ENCODE measurements around the gene DCLRE1A. TPM values are rescaled to one million over a fixed set of nuclear protein-coding genes. Genes with fewer than 3 reads are reported as not detected.

The DCLRE1A gene
- total and polyA plus RNA-seq, 10 of the 15 experiments (the other 5 are each of a cell fraction or from before 2014, with no cell fraction given) = 4.8 to 29.8 (median 14.0) TPM

DNA sequence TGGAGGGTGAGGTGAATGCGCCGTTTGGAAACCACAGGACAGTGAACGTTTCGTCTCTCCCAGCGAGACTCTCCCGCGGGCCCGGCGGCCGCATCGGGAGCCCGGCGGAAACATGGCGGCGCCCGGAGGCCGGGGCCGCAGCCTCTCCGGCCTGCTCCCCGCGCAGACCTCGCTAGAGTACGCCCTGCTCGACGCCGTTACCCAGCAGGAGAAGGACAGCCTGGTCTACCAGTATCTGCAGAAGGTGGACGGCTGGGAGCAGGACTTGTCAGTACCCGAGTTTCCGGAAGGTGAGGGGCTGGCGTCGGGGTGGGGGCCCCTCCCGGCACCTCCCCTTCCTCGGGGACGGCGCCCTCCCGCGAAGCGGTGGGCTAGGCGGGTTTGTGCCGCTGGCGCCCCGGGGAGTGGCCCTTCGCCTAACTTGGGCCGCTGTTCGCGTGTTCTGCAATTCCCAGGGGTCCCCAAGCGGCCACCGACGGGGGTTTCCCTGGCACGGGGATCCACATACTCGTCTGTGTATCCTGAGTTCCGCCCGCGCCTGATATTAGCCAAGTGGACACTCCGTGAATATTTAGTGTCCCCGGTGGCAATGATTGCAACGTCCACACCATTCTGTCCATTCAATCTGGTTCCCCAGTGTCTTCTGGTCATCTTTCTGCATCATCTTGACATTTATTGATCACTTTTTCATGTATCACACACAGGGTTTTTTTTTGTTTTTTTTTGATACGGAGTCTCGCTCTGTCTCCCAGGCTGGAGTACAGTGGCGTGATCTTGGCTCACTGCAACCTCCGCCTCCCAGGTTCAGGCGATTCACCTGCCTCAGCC lies 1.1 kb upstream of the DCLRE1A start:
- ChIA-PET SMC1A (ENCODE audit: uncharacterized antibody, unreplicated experiment) (interaction anchor here (0.7 kb wide), 1 partner anchor 105 kb away, joined by 3 read pairs; no protein-coding TSS in a partner anchor), RAD21 (ENCODE audit: unreplicated experiment) (interaction anchor here (0.7 to 1.2 kb wide), 2 partner anchors 21 to 22 kb away, joined by 3 to 4 read pairs; no protein-coding TSS in a partner anchor), POLR2A (no interaction called here), CTCF (no interaction called here)
- Histone ChIP-seq H3K9ac (ENCODE audit: control insufficient read depth, insufficient read depth, low read length) (peak overlapping the region; percentile 88), H3K79me2 (ENCODE audit: control insufficient read depth, insufficient read depth, low read length) (peaks cover 86% of the 10 kb centered on the region), H3K4me1 (ENCODE audit: control insufficient read depth, insufficient read depth, low read length) (peaks cover 7% of the 10 kb centered on the region), H3K27ac (ENCODE audit: control insufficient read depth, insufficient read depth) (peak overlapping the region; percentile 92), H2AFZ (ENCODE audit: control insufficient read depth, low read depth, low read length) (peak overlapping the region; percentile 83), H3K36me3 (ENCODE audit: control insufficient read depth in 2 of 2, insufficient read depth in 2 of 2, low read length in 1 of 2) (peaks cover 0 to 4% of the 10 kb centered on the region in 2 experiments; a peak in 1 of 4 replicates), H3K4me2 (ENCODE audit: control insufficient read depth, insufficient read depth) (peak overlapping the region; percentile 65; the same call in 1 of the 2 replicates), H4K20me1 (ENCODE audit: control insufficient read depth, insufficient read depth) (no peaks in the 10 kb centered on the region), H3K27me3 (replicated peaks in 1 of 2; ENCODE audit: control insufficient read depth in 2 of 2, insufficient read depth in 2 of 2, low read length in 1 of 2) (no peaks in the 10 kb centered on the region), H3K9me3 (replicated peaks; ENCODE audit: control insufficient read depth, insufficient read depth, low read length) (no peaks in the 10 kb centered on the region), H3K4me3 (peak overlapping the region; percentile 78)
- in situ Hi-C loops (cut with MboI) (no loop called here), intact Hi-C loops (cut with micrococcal nuclease; ENCODE audit: unreplicated experiment) (loop anchor here (2.0 to 5.0 kb wide), 4 partner anchors 107 to 247 kb away; no protein-coding TSS in a partner anchor)
- FAIRE-seq = no peak
- DNase-seq (ENCODE audit: low read depth, low spot score) = no peak
- TSS peak; percentile 51 for BruUV-seq (replicated peaks)
- WGBS (ENCODE audit: insufficient coverage, insufficient replicate concordance, low lambda C conversion rate, missing lambda C conversion rate) = under 1% methylated on average over 62 of the region's 62 CpGs
- ATAC-seq = peak; percentile 50
- TF ChIP-seq BACH1 (IDR thresholded peaks at IDR 0.05; ENCODE audit: borderline replicate concordance) = 0 out of 2 replicates have a peak, but pooled peaks have one; percentile 40
- no peak for TF ChIP-seq EGR1 (IDR thresholded peaks at IDR 0.05; ENCODE audit: borderline replicate concordance in 1 of 2, low read depth in 2 of 2, low read length in 2 of 2)
- no peak for TF ChIP-seq NFYB (IDR thresholded peaks at IDR 0.05; ENCODE audit: insufficient read depth, low read depth, low read length)
- no peak for TF ChIP-seq ZZZ3 (IDR thresholded peaks at IDR 0.05; ENCODE audit: control insufficient read depth, insufficient read length, low read depth)
- TF ChIP-seq, protein P1, sequence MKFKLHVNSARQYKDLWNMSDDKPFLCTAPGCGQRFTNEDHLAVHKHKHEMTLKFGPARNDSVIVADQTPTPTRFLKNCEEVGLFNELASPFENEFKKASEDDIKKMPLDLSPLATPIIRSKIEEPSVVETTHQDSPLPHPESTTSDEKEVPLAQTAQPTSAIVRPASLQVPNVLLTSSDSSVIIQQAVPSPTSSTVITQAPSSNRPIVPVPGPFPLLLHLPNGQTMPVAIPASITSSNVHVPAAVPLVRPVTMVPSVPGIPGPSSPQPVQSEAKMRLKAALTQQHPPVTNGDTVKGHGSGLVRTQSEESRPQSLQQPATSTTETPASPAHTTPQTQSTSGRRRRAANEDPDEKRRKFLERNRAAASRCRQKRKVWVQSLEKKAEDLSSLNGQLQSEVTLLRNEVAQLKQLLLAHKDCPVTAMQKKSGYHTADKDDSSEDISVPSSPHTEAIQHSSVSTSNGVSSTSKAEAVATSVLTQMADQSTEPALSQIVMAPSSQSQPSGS (IDR thresholded peaks at IDR 0.05; ENCODE audit: low read length) = no peak
- TF ChIP-seq, protein P2, sequence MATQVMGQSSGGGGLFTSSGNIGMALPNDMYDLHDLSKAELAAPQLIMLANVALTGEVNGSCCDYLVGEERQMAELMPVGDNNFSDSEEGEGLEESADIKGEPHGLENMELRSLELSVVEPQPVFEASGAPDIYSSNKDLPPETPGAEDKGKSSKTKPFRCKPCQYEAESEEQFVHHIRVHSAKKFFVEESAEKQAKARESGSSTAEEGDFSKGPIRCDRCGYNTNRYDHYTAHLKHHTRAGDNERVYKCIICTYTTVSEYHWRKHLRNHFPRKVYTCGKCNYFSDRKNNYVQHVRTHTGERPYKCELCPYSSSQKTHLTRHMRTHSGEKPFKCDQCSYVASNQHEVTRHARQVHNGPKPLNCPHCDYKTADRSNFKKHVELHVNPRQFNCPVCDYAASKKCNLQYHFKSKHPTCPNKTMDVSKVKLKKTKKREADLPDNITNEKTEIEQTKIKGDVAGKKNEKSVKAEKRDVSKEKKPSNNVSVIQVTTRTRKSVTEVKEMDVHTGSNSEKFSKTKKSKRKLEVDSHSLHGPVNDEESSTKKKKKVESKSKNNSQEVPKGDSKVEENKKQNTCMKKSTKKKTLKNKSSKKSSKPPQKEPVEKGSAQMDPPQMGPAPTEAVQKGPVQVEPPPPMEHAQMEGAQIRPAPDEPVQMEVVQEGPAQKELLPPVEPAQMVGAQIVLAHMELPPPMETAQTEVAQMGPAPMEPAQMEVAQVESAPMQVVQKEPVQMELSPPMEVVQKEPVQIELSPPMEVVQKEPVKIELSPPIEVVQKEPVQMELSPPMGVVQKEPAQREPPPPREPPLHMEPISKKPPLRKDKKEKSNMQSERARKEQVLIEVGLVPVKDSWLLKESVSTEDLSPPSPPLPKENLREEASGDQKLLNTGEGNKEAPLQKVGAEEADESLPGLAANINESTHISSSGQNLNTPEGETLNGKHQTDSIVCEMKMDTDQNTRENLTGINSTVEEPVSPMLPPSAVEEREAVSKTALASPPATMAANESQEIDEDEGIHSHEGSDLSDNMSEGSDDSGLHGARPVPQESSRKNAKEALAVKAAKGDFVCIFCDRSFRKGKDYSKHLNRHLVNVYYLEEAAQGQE (IDR thresholded peaks at IDR 0.05; ENCODE audit: low read depth, low read length) = no peak
- TF ChIP-seq POLR2AphosphoS5 (IDR thresholded peaks at IDR 0.05; ENCODE audit: low read length) = peak; percentile 72
- TF ChIP-seq BHLHE40 (IDR thresholded peaks at IDR 0.05; ENCODE audit: borderline replicate concordance in 1 of 2, low read depth in 2 of 2, low read length in 1 of 2) = peak; percentile 36 to 84; a peak in 2 of 4 replicates
- TF ChIP-seq ZNF217 (IDR thresholded peaks at IDR 0.05) = 0 out of 2 replicates have a peak, but pooled peaks have one; percentile 17
- peak; percentile 94 for TF ChIP-seq POLR2A (IDR thresholded peaks at IDR 0.05; ENCODE audit: low read depth, low read length)
- TF ChIP-seq, protein P3, sequence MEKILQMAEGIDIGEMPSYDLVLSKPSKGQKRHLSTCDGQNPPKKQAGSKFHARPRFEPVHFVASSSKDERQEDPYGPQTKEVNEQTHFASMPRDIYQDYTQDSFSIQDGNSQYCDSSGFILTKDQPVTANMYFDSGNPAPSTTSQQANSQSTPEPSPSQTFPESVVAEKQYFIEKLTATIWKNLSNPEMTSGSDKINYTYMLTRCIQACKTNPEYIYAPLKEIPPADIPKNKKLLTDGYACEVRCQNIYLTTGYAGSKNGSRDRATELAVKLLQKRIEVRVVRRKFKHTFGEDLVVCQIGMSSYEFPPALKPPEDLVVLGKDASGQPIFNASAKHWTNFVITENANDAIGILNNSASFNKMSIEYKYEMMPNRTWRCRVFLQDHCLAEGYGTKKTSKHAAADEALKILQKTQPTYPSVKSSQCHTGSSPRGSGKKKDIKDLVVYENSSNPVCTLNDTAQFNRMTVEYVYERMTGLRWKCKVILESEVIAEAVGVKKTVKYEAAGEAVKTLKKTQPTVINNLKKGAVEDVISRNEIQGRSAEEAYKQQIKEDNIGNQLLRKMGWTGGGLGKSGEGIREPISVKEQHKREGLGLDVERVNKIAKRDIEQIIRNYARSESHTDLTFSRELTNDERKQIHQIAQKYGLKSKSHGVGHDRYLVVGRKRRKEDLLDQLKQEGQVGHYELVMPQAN (conservative IDR thresholded peaks at IDR 0.05) = peak; percentile 59; the same call in 1 of the 2 replicates

Data from GM12878 (cell line).